Bronchial epithelial cell (primary cell): ENCODE results near the gene KIFAP3. TPM values are rescaled to one million over a fixed set of nuclear protein-coding genes. Genes with fewer than 3 reads are reported as not detected.

Source experiments
- DNase-seq: peaks from one replicate; pipeline ENCODE4 v3.0.0-alpha.2; 2010; ENCODE audit warnings: low read depth
- FAIRE-seq: peaks from 2 replicates; lab custom pipeline; 2011; peaks lifted over from hg19 to GRCh38; lab: Jason Lieb, UNC
- H3K27me3 ChIP-seq: 2 replicates; pipeline ENCODE4 v1.5.1; 2011; ENCODE audit warnings: low read length; ENCODE audit not compliant: control insufficient read depth, insufficient read depth
- H3K36me3 ChIP-seq: 2 replicates; pipeline ENCODE4 v1.5.1; 2011; ENCODE audit warnings: low read length; ENCODE audit not compliant: control insufficient read depth, insufficient read depth
- H3K4me3 ChIP-seq: 2 replicates; pipeline ENCODE4 v1.5.1; 2011; ENCODE audit warnings: mild to moderate bottlenecking, low read depth, low read length, control low read depth
- CTCF ChIP-seq: IDR thresholded peaks from 2 replicates; pipeline ENCODE4 v1.5.1; 2011; ENCODE audit warnings: mild to moderate bottlenecking, moderate library complexity, low read length, control low read depth, inconsistent platforms; ENCODE audit not compliant: insufficient read depth, severe bottlenecking
- total RNA-seq: library from RNA; depleted of rRNA; stranded (reverse); fragments of >200 nt; gene quantifications from 2 replicates; pipeline ENCODE4 v1.2.1, GENCODE V29; 2014

KIFAP3 gene
- total RNA-seq, 1 donor from 2014 or later: 11.1 TPM

GRCh38 chr1:169892176-169892926 is 182.1 kb downstream of the KIFAP3 start:
- DNase-seq: peak; percentile 7
- TF ChIP-seq CTCF: no peak
- peaks cover 3% of the 10 kb centered on the region for H3K36me3 ChIP-seq
- no peak for FAIRE-seq
- H3K27me3 ChIP-seq: no peaks in the 10 kb centered on the region
- peak overlapping the region; percentile 79 for H3K4me3 ChIP-seq

GRCh38 chr1:169891539-169891885 is 183.0 kb downstream of the KIFAP3 start:
- H3K36me3 ChIP-seq: peaks cover 3% of the 10 kb centered on the region
- DNase-seq: no peak
- no peaks in the 10 kb centered on the region for H3K27me3 ChIP-seq
- no peak for TF ChIP-seq CTCF
- no peak for FAIRE-seq
- H3K4me3 ChIP-seq: no peak overlapping the region

GRCh38 chr1:169890761-169891538 is 183.5 kb downstream of the KIFAP3 start:
- FAIRE-seq (no peak), DNase-seq (peak; percentile 77)
- Histone ChIP-seq H3K36me3 (peaks cover 3% of the 10 kb centered on the region), H3K27me3 (no peaks in the 10 kb centered on the region), H3K4me3 (peak overlapping the region; percentile 4)
- TF ChIP-seq CTCF: no peak

- Histone ChIP-seq H3K4me3 (no peak overlapping the region), H3K27me3 (no peaks in the 10 kb centered on the region), H3K36me3 (peaks cover 5% of the 10 kb centered on the region)
- FAIRE-seq (no peak), DNase-seq (no peak)
- no peak for TF ChIP-seq CTCF
Measured at GRCh38 chr1:169889871-169890270, 184.6 kb downstream of the KIFAP3 start.

- DNase-seq: no peak
- Histone ChIP-seq H3K36me3 (peaks cover 5% of the 10 kb centered on the region), H3K4me3 (no peak overlapping the region), H3K27me3 (no peaks in the 10 kb centered on the region)
- FAIRE-seq: no peak
- no peak for TF ChIP-seq CTCF
Measured at GRCh38 chr1:169886931-169887330, 187.6 kb downstream of the KIFAP3 start.
